ENCODE results near the gene RFPL3.

DNA sequence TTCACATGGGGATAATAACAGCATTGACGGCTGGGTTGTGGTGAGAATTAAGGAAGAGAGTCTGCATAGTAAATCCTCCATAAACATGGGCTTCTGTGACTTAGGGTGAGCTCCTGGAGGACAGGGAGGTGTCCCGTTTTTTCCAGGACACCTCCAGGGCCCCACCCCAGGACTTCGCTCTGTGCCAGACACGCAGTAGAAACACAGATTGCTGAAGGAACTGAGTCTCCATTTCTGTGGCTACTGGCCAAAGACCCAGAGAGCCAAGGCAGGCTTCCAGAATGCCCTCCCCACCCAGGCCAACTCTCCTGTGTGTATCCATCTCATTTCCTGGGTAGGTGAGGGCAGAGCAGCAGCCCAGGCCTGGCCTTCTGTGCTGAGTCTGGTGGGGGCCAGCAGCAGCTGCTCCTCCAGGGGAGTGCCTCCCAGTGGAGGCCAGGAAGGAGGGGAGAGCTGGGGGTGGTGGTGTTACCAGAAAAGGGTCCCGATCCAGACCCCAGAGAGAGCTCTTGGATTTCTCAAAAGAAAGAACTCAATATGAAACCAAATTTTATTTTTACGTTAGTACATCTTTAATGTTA, 9.5 kb upstream of the RFPL3 start:
- TF ChIP-seq, protein P1, sequence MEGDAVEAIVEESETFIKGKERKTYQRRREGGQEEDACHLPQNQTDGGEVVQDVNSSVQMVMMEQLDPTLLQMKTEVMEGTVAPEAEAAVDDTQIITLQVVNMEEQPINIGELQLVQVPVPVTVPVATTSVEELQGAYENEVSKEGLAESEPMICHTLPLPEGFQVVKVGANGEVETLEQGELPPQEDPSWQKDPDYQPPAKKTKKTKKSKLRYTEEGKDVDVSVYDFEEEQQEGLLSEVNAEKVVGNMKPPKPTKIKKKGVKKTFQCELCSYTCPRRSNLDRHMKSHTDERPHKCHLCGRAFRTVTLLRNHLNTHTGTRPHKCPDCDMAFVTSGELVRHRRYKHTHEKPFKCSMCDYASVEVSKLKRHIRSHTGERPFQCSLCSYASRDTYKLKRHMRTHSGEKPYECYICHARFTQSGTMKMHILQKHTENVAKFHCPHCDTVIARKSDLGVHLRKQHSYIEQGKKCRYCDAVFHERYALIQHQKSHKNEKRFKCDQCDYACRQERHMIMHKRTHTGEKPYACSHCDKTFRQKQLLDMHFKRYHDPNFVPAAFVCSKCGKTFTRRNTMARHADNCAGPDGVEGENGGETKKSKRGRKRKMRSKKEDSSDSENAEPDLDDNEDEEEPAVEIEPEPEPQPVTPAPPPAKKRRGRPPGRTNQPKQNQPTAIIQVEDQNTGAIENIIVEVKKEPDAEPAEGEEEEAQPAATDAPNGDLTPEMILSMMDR (conservative IDR thresholded peaks at IDR 0.05; ENCODE audit: low read length): no peak
- TF ChIP-seq EZH2phosphoT487 (IDR thresholded peaks at IDR 0.05; ENCODE audit: borderline replicate concordance): no peak
